Uterus (tissue), 2 donors: ENCODE data around the gene OPCML.

Experiments
- CTCF ChIP-seq, 4 experiments: fragments of 200-600 bp in 2 of 4; fragments of 450-650 bp in 2 of 4; sonication (generic) in 2 of 4; IDR thresholded peaks; one replicate each; pipeline ENCODE4 v1.5.1; 2016 to 2019; ENCODE audit warnings: antibody characterized with exemption in 4 of 4, mild to moderate bottlenecking in 2 of 4, moderate library complexity in 1 of 4
- POLR2A ChIP-seq, 2 donors: fragments of 450-650 bp; IDR thresholded peaks; one replicate each; pipeline ENCODE4 v1.6.1; 2016; ENCODE audit warnings: antibody characterized with exemption in 2 of 2, mild to moderate bottlenecking in 1 of 2, moderate library complexity in 1 of 2

- no peak for TF ChIP-seq CTCF (IDR thresholded peaks at IDR 0.05)
- no peak for TF ChIP-seq POLR2A (IDR thresholded peaks at IDR 0.05)
Observed at GRCh38 chr11:132864811-132865576, 667.3 kb downstream of the OPCML start.
